NCI-H2029 treated with DMSO at 0.1 percent for 48 hours (cell line): ENCODE results near the gene CHCHD6.

Experiments
- DNase-seq: peaks from one replicate; lab custom pipeline; 2025; lab: John Stamatoyannopoulos, UW

Gene CHCHD6

DNA sequence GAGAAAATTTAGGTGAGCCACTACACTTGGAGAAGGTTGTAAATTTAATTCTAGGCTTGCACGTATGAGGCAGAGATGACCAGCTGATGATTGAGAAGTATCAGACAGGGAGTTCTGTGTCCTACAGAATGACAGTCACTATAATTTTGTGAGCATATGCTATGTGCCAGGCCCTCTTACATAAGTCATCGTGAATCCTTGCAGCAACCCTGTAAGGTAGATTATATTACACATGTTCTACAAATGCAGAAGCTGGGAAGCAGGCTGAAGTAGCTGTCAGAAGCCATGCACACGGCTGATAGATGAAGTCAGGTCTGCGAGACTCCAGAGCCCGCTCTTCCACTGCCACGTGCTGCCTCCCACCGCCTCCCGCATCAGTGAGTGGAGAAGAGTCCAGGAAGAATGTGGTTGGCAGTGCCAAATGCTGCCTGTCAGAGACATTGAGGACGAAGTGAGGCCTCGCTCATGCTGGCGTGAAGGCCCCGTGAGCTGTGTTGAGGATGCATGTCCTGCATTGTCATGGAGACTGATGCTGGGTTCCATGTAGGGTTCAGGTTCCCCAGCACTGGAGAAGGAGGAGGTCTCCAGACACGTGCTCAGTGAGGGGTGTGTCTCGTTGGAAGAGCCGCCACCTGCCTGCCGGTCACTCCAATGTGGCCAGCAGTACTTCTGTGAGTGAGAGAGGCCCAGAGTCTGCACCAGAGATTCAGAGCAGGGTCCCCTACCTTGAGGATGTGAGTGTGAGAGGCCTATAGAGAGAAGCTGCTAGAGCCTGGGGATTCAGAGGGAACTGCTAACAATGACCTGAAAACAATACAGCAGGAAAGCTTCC lies 155.6 kb downstream of the CHCHD6 start:
- DNase-seq: no peak

DNA sequence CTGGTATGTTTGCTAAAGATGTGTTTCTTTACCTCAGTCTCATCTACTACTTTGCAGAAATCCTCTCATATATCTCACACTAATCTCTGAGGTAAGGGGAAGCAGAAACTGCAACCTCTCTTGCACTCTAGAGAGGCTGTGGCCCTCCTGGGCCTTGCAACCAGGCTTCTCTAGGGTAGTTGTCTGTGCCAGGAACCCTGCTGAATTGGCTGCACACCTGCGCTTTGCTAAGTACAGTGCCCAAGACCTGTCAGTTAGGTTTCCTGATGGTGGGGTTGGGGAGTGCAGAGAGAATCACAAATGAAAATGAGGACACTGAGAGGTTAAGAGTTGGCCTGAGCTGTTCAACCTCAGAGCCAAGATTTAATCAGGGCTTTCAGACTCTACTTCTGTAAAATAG lies 161.7 kb downstream of the CHCHD6 start:
- no peak for DNase-seq

DNA sequence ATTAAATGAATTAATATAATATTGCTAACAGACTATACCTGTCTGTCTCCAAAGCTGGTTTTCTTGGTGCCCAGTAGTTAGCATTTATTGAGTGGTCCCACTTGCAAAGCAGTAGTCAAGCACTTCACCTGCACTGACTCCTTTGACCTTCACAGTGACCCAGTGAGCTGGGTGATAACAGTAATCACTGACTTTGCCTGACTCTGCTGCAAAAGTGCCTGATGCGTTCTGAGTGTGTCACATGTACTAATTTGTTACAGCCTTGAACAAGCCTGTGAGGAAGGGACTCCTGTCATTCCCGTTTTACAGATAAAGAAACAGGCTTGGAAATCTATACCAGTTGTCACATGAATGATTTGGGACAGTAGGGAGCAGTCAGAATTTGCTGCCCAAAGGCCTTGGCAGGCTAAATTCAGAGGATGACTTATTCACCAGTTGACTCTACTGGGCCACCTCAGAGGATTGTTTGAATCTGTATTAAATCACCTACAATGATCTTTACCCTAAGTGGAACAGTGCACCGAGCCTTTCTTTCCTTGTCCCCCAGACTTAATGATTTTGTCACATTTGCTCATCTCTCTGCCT lies 162.2 kb downstream of the CHCHD6 start:
- DNase-seq: no peak

DNA sequence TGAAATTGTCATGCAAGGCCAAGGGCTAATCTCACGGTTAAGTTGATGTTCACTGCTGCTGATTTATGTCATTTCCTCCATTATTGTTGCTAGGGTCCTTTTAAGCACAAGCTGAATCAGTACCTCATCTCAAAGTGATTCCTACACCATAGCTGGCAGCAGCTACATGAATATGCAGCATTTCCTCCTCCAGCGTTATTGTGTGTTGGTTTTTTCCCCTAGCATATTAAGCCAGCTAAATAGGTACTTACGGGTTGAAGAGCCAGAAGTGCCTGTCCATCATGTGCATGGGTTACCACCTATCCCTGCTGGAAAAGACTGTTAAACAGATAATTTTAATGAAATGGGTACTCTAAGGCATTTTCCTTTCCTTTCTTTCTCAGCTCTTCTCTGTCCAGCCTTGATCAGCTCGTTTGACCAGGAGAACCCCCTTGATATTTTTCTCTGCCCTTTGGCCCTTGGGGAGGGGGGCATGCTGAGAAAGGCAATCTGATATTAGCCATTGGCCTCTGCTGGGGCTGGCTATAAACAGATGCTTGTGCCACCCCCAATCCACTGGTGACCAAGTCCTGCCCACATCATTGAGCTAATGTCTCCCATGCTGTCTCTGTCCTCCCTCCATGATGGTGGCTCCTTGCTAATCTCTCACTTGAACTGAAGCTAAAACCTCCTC lies 163.3 kb downstream of the CHCHD6 start:
- DNase-seq: peak; percentile 73

DNA sequence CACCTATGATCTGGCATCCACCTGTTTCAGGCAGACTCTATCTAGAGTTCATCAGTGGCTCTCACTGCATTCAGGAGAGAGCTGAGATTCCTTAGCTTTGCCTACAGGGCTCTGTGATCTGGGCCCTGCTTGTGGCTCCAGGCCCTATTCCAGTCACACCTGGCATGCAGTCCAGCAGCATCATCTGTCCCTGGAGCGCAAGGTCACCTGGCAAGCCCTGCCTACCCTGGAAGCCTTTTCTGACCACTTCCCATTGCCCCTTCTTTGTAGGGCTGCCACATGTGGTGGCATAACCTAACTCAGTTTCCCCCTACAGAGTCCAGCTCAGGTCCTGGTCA lies 163.8 kb downstream of the CHCHD6 start:
- no peak for DNase-seq

DNA sequence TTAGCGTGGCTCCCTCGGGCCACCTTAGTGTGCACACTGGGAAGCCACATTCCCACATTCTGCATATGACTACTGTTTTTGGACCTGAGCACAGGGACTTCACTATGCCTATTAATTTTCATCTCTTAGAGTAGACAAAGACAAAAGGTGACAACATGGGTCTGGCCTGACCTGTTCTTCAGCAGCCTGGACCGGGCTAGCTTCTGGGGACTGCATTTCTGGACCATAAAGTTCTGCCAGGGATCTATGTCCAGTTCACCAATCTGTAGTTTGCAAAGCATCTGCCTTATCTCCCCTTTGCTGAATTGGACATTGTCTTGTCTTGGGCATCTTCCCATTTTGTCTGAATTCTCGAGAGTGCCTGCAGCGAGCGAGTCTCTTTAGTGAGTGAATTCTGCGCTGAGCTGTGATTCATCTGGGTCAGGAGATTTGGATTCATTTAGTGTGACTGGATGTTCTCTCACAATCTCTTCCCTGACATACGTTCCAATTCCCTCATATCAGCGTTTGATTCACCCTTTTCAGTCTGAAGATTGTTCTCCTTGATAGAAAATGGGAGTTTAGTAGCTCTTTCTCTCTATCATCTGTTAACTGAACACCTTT lies 166.7 kb downstream of the CHCHD6 start:
- DNase-seq: no peak

DNA sequence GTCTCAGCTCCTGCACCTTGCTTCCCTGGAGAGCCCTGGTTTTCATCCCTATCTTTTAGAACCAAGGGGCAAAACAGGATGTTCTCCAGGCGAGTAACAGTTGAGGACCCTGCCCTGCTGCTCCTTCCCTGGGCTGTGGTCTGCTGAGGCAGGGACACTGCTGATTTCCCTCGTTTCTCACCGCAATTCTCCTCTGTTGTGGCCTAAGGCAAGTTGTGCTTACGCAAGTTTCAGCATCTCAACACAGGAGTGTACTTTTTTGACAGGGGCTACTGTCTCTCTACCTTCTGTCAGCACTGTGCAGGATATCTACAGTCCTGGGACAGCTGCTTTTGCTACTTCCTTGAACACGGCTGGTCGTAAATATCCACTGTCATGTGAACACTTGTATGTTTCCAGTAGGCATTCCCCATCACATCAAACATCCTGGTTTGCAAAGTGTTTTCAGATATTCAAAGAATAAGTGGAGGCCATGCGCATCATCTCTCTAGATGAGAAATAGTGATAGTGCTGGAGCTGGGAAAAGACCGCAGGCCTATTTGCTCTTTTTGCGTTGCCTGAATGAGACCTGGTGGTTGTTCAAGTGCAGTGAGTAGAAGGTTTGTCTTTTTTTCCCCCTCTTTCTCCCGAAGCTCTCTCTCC lies 168.8 kb downstream of the CHCHD6 start:
- DNase-seq: no peak

DNA sequence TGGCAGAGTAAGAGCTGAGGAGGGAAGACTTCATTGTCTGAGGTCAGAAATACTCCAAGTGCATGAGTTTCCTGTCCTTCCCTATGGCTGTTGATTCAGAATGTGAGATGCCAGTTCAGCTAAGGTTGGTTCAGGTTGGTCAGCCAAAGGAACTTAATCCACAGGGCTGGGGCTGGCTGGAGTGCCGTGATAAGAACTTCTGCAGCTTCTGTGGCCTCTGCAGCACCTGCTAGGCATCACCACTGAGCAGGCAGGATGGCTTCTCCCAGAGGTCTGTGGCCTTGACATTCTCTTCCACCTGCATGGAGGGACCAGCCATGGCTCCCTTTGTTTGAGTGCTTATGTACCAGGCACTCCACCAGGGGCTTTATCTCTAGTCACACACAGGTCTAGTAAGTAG lies 169.4 kb downstream of the CHCHD6 start:
- DNase-seq: no peak

DNA sequence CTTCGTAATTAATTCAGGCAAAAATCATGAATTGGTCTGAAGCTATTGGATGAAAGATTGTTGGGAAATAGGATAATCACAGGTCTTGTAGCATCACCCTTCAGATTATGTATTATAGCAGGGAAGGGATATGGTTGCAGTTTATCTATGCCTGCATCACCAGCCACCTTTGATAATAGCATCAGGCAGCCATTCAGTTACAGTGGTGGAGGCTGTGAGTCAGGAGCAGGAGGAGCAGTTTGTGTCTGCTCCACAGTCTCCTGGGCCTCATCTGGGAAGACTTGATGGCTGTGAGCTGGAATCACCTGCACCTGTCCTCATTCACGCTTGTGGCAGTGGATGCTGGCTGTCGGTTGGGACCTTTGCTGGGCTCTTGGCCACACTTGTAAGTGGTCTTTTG lies 174.6 kb downstream of the CHCHD6 start:
- no peak for DNase-seq

DNA sequence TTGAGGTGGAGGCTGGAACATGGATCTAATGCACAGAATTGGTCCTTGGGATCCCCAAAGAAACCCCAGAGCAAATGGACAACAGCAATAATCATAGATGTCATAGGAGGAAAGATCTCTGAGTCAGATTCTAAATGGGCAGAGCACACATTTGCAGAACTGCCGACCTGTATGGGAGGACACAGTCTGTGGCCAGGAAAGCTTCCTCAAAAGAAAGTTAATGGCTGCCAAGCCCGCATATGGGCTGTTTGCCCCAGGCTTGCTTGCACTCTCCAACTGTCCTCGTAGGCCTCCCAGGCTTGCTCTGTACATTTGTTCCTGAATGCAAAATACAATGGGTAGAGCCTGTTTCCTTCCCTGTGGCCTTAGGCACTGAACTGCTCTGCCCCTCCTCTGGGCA lies 176.9 kb downstream of the CHCHD6 start:
- no peak for DNase-seq

DNA sequence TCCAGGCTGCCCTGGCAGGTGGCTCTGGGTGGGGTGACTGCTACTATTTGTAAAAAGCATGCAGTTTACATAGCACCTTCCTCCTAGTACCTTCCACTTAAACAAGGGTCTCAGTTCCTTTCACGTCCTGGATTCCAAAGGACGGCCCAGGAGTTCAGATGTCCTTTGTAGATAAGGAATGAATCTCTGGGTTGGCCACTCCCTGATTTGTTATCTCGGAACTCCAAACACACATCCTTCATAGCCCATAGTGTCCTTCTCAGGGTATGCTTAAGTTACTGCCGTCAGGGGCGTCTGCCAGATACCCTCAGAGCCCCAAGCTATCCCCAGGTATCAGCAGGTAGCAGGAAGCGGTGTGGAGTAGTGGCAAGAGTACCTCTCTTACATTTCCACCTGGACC lies 177.8 kb downstream of the CHCHD6 start:
- no peak for DNase-seq

DNA sequence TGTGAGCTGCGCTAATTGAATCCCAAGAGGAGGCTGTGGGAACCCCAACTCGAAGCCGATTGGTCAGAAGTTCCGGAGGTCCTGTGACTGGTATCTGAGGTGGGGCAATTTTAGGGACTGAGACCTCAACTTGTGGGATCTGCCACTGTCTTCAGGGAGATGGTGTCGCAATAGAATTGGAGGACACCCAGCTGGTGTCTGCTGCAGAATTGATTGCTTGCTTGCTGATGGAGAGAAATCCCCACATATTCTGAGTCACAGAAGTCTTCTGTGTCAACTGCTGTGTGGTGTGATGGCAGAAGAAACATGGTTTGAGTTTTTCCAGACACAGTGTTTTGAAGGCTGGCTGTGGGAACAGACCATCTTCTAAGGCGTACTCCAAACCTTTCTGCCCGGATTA lies 179.2 kb downstream of the CHCHD6 start:
- DNase-seq: no peak

DNA sequence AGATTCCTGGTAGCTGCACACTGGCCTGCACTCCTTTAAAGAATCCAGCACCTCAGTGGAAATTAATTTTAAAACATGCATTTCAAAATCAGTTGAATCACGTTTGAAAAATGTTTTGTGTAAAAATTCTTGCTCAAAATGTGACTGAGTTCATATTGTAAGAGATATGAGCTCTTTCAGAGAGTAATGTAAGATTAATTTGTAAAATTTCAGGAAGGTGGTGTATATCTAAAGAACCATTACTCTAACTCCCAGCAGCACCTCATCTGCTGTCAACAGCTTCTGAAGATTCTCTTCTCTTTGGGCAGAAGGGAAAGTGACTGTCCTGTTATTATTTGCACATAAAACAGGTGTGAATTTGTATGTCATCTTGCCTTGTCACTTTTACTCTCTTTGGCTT lies 181.4 kb downstream of the CHCHD6 start:
- no peak for DNase-seq

DNA sequence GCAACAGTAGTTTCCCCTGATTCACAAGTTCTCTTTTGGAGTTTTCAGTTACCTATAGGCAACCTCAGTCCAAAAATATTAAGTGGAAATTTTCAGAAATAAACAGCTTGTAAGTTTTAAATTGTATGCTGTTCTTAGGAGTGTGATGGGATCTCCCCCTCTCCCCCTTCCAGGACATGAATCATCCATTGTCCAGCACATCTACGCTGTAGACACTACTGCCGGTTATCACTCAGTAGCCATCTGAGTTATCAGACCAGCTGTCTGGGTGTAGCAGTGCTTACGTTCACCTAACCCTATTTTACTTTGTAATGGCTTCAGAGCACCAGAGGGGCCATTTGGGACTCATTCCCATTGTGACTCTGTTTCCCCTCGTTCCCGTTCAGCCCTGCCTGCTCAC lies 182.2 kb downstream of the CHCHD6 start:
- DNase-seq: no peak

DNA sequence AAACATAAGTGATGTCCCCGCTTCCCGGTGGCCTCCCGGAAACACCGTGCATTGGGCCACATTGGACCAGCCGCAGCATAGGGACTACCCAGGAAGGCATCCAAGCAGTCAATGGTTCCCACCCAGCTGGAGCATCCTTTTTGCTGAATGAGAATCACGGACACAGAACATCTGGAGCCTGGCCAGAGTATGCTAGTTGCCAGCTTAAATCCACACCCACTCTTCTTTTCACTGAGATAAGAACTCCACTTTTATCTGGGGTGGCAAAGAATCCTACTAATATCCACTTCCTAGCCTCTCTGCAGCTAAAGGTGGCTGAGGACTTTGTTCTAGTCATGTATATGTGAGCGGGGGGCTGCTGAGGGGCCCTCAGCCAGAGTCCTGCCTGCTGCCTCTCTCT lies 183.6 kb downstream of the CHCHD6 start:
- no peak for DNase-seq

DNA sequence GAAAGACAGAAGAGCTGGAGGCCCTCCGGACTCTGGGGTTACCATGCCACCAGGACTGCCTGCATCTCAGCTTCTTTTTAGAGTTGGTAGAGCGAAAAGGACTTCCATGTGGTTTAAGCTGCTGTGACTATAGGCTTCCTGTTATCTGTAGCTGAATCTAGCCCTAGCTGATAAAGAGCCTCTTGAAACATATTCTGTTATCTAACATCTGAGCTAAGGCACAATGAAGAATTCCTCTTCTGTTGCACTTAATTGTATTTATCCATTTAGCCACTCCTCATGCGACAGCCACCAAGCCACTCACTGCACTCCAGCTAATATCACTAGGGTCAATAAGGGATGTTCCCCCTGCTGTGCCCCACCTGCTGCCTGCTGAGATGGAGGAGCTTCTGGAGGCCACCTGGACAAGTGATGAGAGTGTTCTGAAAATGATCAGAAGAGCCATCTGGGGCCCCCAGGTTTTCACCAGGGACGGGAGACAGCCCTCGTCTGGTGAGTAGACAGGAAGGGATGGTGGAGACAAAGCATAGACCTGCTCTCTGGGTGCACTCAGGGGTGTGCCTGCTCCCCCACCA lies 184.2 kb downstream of the CHCHD6 start:
- no peak for DNase-seq

DNA sequence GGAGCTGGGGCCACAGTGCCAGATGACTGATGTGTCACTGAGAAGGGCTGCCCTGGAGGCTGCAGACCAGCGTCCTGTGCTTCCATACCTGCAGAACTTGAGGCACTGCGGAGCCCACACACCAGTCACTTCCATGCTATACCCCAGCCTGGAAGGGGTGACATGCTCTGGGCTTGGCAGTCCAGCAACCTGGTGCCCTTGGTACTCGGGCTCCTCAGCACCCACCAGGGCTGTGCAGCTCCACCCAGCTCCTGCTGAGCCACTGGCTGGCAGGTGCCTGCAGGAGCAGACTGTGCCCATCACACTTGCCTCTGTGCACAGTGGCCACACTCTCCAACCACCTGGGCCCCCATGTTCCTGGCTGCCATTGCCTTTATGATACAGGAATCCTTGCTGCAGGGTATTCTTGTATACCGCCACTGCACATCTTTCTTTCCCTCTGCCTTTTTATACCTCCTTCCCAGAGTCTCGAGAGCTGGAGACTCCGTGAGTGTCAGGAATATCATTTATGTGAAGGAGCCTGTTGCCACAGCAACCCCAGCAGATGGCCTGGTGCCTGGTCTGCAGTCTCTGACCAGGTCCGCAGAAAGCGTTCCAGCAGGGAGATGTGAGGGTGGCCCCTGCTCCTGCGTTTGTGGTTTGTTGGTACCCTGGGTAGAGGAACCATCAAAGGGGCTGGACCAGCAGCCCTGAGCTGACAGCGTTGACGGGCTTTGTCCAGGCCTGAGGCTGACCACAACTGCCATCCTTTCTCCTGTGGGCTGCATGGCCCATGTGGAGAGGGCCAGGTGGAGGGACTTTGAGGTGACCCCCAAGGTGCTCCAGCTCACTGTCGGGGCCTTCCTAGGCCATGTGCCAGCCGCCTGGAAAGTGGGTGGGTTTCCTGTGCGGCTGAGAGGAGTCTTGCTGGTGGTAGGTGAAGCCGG lies 185.5 kb downstream of the CHCHD6 start:
- DNase-seq: no peak

DNA sequence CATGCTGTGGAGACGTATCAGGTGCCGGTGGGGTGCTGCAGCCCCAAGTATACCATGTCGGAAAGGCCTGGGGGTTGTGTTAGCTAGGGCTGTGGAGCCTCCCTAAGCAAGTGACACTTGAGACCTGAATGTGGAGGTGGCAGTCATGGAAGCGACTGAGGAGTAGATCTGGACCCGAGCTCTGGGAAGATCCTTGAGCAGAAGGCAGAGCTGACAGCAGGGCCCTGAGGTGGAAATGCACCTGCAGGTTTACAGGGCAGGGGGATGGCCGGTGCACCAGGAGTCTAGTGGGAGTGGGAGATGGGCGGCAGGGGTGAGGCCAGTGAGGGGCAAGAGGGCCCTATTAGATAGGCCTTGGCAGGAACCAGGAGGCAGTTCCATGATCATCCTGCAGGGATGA lies 187.1 kb downstream of the CHCHD6 start:
- DNase-seq: no peak

DNA sequence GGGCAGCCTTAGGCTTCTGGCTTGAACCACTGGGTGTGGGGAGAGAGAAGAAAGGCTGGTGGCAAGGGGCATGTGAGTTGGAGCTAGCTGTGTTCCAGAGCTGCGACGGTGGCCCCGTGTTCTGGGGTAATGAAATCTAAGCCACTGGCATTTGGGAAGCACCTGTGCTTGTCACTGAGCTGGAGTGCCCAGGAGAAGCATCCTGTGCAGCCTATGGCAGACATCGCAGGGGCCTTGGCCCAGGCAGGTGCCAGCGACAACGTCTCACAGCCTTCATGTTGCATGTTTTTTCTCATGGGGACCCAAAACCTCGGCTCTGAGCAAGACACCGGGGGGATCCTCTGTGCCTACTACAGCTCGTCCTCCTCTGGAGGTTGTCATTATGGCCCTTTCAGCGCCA lies 187.8 kb downstream of the CHCHD6 start:
- no peak for DNase-seq

DNA sequence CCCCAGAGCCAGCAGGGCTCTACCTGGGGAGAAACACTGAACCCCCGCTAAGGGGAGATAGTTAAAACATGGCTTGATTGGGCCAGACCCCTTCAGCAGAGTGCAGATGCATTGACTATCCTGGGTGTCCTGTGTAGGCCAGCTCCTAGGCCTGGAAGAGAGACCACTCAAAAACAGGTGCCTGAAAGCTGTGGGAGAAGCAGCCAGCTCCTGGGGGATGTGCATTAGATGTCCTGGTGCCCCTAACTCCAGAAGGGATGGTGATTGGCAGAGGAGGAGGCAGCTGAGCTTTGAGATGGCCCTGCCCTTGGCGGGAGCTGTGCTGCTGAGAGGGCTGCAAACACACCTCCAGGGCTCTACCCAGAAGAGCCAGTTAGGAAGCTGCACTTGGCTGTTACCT lies 189.6 kb downstream of the CHCHD6 start:
- DNase-seq: no peak

DNA sequence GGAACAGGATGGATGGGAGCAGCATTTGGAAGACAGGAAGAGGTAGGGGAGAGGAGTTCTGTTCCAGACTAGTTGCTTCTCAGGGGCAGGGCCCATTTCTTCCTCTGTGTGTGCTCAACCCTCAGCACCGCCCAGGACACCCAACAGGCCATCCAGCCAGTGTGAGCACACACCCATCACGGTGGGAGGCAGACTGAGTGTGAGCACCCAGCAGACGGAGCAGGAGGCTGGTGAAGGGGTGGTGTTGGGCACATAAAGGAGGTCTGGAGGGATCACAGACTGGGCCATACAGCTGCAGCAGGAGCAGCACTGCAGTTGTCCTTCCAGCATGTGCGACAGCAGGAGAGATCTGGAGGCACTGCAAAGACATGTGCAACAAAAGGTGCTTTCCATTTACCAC lies 190.4 kb downstream of the CHCHD6 start:
- DNase-seq: no peak
